Activated T-cell treated with anti-CD3 and anti-CD28 coated beads, Interleukin-2, amount 50 U/mL, for 72 hours (primary cell): ENCODE results near the gene VKORC1L1. TPM values are rescaled to one million over a fixed set of nuclear protein-coding genes. Genes with fewer than 3 reads are reported as not detected.
"Not testable (repeated sequence)": the region's sequence is repeated elsewhere in the genome, so short reads cannot be mapped to it uniquely, and the experiment has no call there.

Experiments used
- ATAC-seq, 2 donors: fragments of 150-1000 bp; cut with Tn5 transposase; replicated peaks in 1 of 2; 2 replicates each; pipeline ENCODE4 v1.10.0; 2021; ENCODE audit warnings: moderate library complexity in 2 of 2, mild to moderate bottlenecking in 1 of 2
- DNase-seq, 2 donors: peaks; one replicate each; pipeline ENCODE4 v3.0.0; 2021 to 2022; ENCODE audit warnings: mixed read lengths in 1 of 2
- H3K27ac Mint-ChIP-seq: one replicate; pipeline ENCODE4 v1.8.0; 2022; ENCODE audit warnings: mild to moderate bottlenecking, moderate library complexity, mixed read lengths
- H3K27me3 Mint-ChIP-seq: one replicate; pipeline ENCODE4 v1.8.0; 2022; ENCODE audit warnings: low read depth, mixed read lengths
- H3K36me3 Mint-ChIP-seq, 2 donors: one replicate each; pipeline ENCODE4 v1.8.0; 2022; ENCODE audit warnings: mixed read lengths in 2 of 2, mild to moderate bottlenecking in 1 of 2; ENCODE audit not compliant: insufficient read depth in 2 of 2
- H3K4me1 Mint-ChIP-seq: one replicate; pipeline ENCODE4 v1.8.0; 2022; ENCODE audit warnings: low read depth, mixed read lengths
- H3K4me3 Mint-ChIP-seq, 2 donors: one replicate each; pipeline ENCODE4 v1.8.0; 2022; ENCODE audit warnings: mild to moderate bottlenecking in 2 of 2, mixed read lengths in 2 of 2, moderate library complexity in 2 of 2
- H3K9me3 Mint-ChIP-seq, 2 donors: one replicate each; pipeline ENCODE4 v1.8.0; 2022; ENCODE audit warnings: mixed read lengths in 2 of 2
- total RNA-seq, 2 donors: library from RNA; stranded (reverse); gene quantifications; one replicate each; pipeline ENCODE4 v1.2.3, GENCODE V29; 2022

Gene VKORC1L1
- total RNA-seq, 2 donors from 2014 or later, result 13.1 to 14.1 TPM

- DNase-seq, H3K27ac Mint-ChIP-seq, H3K9me3 Mint-ChIP-seq, ATAC-seq, H3K4me3 Mint-ChIP-seq, H3K27me3 Mint-ChIP-seq, H3K4me1 Mint-ChIP-seq: not testable (repeated sequence)
- H3K36me3 Mint-ChIP-seq, result peaks cover 8 to 20% of the 10 kb centered on the region in 2 donors
These were observed 91.8 kb downstream of the VKORC1L1 start for GRCh38 chr7:65964671-65965070.

DNA sequence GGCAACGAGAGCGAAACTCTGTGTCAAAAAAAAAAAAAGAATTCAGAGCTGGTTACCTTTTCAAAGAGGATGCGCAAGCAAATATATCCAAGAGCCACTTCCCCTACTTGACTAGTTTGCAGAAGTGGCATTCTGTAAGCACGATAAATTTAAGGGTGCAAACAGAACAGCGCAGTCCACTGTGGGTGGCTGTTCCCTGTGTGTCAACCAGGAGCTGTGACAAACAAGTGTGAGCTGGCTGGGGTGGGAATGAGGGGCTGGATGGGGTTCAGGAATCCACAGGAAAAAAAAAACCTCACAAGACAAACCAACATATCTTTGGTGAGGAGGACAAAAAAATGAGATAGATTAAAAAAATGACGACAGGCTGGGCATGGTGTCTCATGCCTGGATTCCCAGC lies 93.3 kb downstream of the VKORC1L1 start:
- ATAC-seq (no peak), DNase-seq (no peak)
- no peaks in the 10 kb centered on the region for H3K27me3 Mint-ChIP-seq
- H3K36me3 Mint-ChIP-seq, result peaks cover 10 to 21% of the 10 kb centered on the region in 2 donors
- no peak overlapping the region for H3K27ac Mint-ChIP-seq
- H3K4me1 Mint-ChIP-seq, result no peaks in the 10 kb centered on the region
- no peak overlapping the region for H3K4me3 Mint-ChIP-seq
- no peaks in the 10 kb centered on the region for H3K9me3 Mint-ChIP-seq

- Mint-ChIP-seq H3K4me1 (no peaks in the 10 kb centered on the region), H3K4me3 (no peak overlapping the region), H3K36me3 (peaks cover 10 to 24% of the 10 kb centered on the region in 2 donors), H3K9me3 (no peaks in the 10 kb centered on the region), H3K27me3 (no peaks in the 10 kb centered on the region), H3K27ac (no peak overlapping the region)
- ATAC-seq, result no peak
- no peak for DNase-seq
These were observed 94.7 kb downstream of the VKORC1L1 start for GRCh38 chr7:65967361-65968155.

DNA sequence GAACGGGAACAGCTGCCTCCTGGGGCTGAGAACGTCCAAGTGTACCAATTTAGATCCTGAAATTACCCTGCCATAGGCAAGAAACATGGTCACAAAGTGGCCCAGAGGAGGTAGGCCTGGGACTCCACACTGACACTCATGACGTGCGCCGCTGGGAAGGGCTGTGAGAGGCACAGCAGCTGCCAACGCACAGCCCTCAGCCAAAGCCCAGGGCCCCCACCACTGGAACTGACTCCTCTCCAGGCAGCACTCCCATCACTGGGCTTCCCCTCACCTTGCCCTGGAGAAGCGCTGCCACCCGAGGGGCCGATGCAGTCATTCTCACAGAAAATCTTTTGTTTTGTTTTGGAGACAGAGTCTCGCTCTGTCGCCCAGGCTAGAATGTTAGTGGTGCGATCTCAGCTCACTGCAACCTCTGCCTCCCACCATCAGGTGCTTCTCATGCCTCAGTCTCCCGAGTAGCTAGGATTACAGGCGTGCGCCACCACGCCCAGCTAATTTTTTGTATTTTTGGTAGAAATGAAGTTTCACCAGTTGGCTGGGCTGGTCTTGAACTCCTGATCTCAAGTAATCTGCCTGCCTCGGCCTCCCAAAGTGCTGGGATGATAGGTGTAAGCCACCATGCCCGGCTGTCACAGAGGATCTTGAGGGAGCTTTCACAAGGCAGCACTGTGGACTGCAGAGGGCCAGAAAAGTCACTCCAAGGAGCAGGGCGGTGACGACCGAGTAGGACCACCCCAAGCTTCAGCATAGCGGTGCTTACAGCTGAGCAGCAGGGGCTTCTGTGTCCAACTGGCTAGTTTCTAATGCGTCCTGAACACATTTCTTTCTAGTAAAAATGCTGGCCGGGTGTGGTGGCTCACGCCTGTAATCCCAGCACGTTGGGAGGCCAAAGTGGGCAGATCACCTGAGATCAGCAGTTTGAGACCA lies 95.6 kb downstream of the VKORC1L1 start:
- ATAC-seq, result no peak
- Mint-ChIP-seq H3K36me3 (peaks cover 5 to 24% of the 10 kb centered on the region in 2 donors), H3K27me3 (no peaks in the 10 kb centered on the region), H3K4me1 (no peaks in the 10 kb centered on the region), H3K9me3 (no peaks in the 10 kb centered on the region), H3K27ac (no peak overlapping the region), H3K4me3 (no peak overlapping the region)
- no peak for DNase-seq

DNA sequence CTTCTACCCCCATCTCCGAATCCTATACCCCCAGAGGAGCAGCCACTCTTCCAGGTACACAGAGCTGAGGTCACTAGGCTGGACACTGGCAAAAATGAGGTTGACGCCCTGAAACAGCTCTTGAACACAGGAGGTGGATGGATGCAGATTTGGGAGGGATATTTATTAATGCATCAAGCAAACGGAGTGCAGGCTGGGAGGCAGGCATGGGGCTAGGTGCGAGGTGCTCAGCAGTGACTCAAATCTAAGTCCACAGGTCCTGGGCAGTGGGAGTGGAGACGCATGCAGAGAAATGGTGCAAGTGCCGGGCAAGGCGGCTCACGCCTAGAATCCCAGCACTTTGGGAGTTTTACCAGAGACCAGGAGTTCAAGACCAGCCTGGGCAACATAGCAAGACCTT lies 98.1 kb downstream of the VKORC1L1 start:
- DNase-seq, result no peak
- H3K4me3 Mint-ChIP-seq, result no peak overlapping the region
- no peaks in the 10 kb centered on the region for H3K4me1 Mint-ChIP-seq
- H3K9me3 Mint-ChIP-seq, result no peaks in the 10 kb centered on the region
- H3K27ac Mint-ChIP-seq, result no peak overlapping the region
- peaks cover 5 to 23% of the 10 kb centered on the region in 2 donors for H3K36me3 Mint-ChIP-seq
- H3K27me3 Mint-ChIP-seq, result no peaks in the 10 kb centered on the region
- ATAC-seq, result no peak

- Mint-ChIP-seq H3K27ac (no peak overlapping the region), H3K4me1 (no peaks in the 10 kb centered on the region), H3K36me3 (peaks cover 4 to 19% of the 10 kb centered on the region in 2 donors), H3K27me3 (no peaks in the 10 kb centered on the region), H3K4me3 (no peak overlapping the region), H3K9me3 (no peaks in the 10 kb centered on the region)
- DNase-seq (no peak), ATAC-seq (no peak)
These were observed 100.1 kb downstream of the VKORC1L1 start for GRCh38 chr7:65972976-65973375.

- Mint-ChIP-seq H3K27ac (no peak overlapping the region), H3K36me3 (peaks cover 4 to 19% of the 10 kb centered on the region in 2 donors), H3K4me1 (no peaks in the 10 kb centered on the region), H3K4me3 (no peak overlapping the region), H3K27me3 (no peaks in the 10 kb centered on the region), H3K9me3 (no peaks in the 10 kb centered on the region)
- ATAC-seq (no peak), DNase-seq (no peak)
These were observed 101.4 kb downstream of the VKORC1L1 start for GRCh38 chr7:65974191-65974801.

- DNase-seq (no peak), ATAC-seq (no peak)
- Mint-ChIP-seq H3K4me3 (no peak overlapping the region), H3K4me1 (no peaks in the 10 kb centered on the region), H3K27ac (no peak overlapping the region), H3K27me3 (no peaks in the 10 kb centered on the region), H3K36me3 (peaks cover 4 to 17% of the 10 kb centered on the region in 2 donors), H3K9me3 (no peaks in the 10 kb centered on the region)
These were observed 102.0 kb downstream of the VKORC1L1 start for GRCh38 chr7:65974876-65975275.

DNA sequence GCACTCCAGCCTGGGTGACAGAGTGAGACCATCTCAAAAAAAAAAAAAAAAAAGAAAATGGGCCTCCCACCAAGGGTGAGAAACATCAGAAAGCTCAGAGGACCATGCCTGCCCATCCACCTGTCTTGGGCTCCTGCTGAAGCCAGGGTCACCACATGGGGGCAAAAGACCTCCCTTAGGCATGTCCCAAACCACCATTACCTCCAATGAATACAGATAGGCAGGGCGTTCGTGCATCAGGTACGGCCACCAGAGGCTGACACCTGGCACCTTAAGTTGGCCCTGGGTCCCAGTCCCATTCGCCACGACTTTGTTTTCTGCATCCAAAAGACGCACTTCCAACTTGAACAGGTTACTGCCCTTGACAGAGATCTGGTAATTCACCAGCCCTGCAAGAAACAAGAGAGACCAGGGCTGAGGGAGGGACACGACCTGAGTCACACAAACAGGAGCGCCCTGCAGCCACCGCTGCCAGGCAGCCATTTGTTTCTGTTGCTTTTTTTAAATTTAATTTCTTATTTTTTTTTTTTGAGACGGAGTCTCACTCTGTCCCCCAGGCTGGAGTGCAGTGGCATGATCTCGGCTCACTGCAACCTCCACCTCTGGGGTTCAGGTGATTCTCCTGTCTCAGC lies 103.1 kb downstream of the VKORC1L1 start:
- ATAC-seq, result no peak
- peaks cover 3 to 15% of the 10 kb centered on the region in 2 donors for H3K36me3 Mint-ChIP-seq
- no peak overlapping the region for H3K4me3 Mint-ChIP-seq
- H3K27ac Mint-ChIP-seq, result no peak overlapping the region
- no peaks in the 10 kb centered on the region for H3K27me3 Mint-ChIP-seq
- no peak for DNase-seq
- H3K4me1 Mint-ChIP-seq, result peaks cover 8% of the 10 kb centered on the region
- H3K9me3 Mint-ChIP-seq, result no peaks in the 10 kb centered on the region

DNA sequence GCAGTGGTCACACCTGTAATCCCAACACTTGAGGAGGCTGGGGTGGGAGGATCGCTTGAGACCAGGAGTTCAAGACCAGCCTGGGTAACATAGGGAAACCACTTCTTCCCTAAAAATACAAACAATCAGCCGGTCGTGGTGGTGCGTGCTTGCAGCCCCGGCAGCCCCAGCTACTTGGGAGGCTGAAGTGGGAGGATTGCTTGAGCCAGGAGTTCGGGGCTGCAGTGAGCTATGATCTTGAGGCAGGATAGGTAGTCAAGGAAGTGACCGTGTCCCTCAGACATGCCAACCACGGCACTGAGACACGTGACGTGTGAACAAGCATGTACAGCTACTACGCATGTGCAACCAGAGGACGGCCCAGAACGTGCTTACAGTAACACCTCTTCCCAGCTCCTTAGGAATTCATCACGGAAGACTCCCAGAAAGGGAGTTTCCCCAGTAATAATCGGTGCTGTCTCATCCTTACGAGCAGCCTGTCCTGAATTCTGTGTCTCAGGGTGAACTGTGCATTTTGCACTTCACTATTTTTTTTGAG lies 103.9 kb downstream of the VKORC1L1 start:
- ATAC-seq (no peak), DNase-seq (no peak)
- H3K36me3 Mint-ChIP-seq, result peaks cover 2 to 14% of the 10 kb centered on the region in 2 donors
- no peak overlapping the region for H3K4me3 Mint-ChIP-seq
- H3K4me1 Mint-ChIP-seq, result peaks cover 10% of the 10 kb centered on the region
- no peaks in the 10 kb centered on the region for H3K27me3 Mint-ChIP-seq
- H3K9me3 Mint-ChIP-seq, result no peaks in the 10 kb centered on the region
- no peak overlapping the region for H3K27ac Mint-ChIP-seq

- Mint-ChIP-seq H3K4me1 (peaks cover 10% of the 10 kb centered on the region), H3K27ac (no peak overlapping the region), H3K9me3 (no peaks in the 10 kb centered on the region), H3K27me3 (no peaks in the 10 kb centered on the region), H3K4me3 (no peak overlapping the region), H3K36me3 (peaks cover 1 to 2% of the 10 kb centered on the region in 2 donors)
- no peak for ATAC-seq
- DNase-seq, result no peak
These were observed 106.2 kb downstream of the VKORC1L1 start for GRCh38 chr7:65978891-65979582.
